ENCODE data around the gene DENND5B.
A peak's percentile ranks its signal among the peaks of the same experiment; 100 is the strongest.
"Not testable (repeated sequence)": the region's sequence is repeated elsewhere in the genome, so short reads cannot be mapped to it uniquely, and the experiment has no call there.

Gene DENND5B

DNA sequence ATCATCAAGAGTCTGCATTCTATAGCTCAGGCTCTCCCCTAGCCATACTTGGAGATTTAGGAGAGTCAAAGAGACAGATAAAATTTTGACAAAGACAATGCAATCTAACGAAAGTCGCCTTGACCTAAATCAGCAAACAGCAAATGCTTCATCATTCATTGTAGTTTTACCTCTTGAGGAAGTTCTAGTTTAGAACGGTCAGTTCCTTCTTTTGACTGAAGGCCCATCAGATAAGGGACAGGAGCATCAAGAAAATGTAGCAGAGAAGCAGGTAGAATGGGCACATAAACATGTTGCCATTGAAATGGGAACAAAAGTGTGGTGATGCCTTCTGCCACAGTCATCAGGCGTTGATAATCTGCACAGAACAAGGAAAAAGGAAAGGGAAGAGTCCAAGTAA lies 130.9 kb downstream of the DENND5B start:
- DNase-seq = no peak

DNA sequence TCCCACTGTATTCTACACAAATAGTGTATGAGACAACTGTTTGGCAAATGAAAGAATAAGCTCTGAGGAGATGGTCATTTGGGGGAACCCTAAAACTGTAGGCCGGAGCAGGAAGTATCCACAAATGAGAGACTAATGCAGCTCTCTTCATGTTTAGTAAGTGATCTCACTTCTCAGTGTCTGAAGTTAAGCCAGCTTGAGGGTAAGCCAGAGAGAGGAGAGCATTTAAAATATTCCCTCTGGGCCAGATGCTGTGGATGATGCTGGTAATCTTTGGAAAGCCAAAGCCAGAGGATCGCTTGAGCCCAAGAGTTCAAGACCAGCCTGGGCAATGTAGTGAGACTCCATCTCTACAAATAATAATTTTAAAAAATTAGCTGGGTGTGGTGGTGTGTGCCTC lies 134.4 kb downstream of the DENND5B start:
- no peak for DNase-seq

DNA sequence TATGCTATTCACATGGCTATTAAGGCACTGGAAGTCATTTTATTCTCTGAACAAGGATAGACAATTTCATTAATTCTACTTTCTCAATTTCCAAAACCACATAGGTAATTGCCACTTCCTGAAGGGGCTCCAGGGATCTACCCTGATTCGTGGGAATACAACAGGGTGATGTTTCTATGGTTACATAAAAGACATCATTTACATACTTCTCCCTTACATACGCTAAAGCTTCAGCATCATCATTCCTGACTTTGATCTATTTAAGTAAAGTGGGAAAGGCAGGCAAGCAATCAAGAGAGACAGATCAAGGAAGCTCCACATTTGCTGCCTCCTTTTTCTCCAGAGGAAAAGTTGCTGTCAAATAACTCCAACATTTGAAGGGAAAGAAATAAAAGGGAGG lies 146.2 kb downstream of the DENND5B start:
- DNase-seq = no peak

DNA sequence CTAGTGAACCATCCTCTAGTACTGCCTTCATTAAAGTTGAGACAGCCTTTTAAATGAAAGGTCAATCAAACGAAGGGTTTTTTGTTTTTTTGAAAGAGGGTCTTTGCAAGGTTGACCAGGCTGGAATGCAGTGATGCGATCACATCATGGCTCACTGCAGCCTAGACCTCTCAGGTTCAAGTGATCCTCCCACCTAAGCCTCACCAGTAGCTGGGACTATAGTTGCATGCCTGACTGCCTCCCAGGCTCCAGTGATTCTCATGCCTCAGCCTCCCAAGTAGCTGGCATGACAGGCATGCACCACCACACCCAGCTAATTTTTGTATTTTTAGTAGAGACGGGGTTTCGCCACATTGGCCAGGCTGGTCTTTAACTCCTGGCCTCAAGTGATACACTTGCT lies 150.3 kb downstream of the DENND5B start:
- no peak for DNase-seq

DNA sequence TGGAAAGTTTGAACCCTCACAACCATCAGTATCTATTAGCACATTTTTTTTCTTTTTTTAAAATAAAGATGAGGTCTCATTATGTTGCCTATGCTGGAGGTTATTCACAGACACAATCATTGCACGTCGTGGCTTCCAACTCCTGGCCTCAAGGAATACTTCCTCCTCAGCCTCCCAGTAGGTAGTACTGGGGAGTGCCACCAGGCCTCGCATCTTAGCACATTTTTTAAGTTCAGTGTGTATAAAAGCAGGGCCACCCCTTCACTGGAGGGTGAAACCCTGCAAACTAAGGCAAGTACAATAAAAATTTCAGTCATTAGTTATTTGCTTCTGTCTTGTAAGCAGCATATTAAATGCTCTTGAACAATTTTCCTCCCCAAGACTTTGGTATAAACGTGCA lies 150.8 kb downstream of the DENND5B start:
- DNase-seq = no peak

DNA sequence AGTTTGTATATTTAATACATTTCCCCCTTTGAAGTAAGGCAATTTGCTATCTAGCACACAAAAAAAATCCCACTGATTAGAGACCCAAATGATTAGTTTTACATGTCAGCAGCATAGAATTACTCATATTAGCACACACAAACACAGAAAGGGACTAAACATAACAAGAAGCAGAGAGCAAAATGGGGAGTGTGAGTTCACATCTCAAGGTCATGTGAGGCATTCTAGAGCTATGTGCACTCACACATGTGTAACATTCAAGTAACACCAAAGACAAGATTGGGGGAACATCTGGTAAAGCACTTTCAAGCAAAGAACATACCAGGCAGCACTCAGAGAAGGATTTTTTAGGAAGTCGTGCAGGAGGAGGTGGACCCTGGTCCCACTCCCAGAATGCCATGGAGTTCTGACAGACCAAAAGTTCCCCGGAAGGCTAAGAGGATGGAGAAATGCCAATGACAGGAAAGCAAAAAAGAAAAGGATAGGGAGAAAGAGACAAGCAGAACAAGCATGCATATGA lies 159.2 kb downstream of the DENND5B start:
- no peak for DNase-seq

DNA sequence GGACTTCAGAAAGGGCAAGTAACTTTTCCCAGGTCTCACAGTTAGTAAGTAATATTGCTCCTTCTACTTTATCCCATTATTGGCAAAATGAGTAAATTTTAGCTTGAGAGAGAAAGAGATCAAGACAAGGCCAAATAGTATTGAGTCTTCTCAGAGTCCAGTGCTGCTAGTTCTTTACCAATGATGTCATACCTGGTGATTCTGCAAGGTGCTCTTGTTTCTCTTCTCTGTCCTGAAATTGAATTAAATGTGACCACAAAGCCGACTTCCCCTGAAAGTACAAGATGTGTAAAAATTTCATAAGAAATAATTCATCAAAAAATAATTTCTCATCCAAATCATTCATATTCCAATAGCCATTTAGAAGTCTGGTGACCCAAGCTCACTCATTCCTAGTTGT lies 167.5 kb downstream of the DENND5B start:
- DNase-seq = no peak

DNA sequence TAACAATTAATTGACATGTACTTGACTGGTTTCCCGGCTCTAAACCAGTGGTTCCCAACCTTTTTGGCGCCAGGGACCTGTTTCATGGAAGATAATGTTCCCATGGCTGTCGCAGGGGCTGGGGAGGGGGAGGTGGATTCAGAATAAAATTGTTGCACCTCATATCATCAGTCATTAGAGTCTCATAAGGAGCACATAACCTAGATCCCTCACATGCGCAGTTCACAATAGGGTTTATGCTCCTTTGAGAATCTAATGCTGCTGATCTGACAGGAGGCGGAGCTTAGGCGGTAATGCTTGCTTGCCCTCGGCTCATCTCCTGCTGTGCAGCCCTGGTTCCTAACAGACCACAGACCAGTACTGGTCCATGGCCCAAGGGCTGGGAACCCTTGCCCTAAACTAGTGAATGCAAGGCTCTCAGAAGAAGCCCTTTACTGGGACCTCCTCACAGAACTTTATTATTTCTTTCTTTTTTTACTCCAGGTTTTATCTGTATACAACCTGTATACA lies 178.6 kb downstream of the DENND5B start:
- DNase-seq = no peak

DNA sequence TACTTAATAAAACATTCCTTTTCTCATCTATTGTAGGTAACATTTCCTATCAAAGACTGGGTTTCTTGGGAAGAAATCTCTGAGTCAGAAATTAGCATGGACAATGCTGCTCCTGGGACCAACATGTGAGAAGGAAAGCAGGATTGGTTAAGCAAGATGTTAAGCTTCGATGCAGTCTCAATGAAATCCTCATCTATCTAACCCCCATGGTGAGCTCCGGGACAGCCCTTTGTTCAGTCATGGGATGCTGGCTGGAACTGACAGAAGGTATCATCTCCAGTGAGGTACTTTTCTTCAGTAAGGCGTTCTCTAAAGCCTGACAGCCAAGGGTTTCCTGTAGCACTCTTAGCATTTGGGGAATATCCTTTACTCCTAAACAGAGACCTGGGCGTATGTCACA lies 182.2 kb downstream of the DENND5B start:
- DNase-seq = no peak

DNA sequence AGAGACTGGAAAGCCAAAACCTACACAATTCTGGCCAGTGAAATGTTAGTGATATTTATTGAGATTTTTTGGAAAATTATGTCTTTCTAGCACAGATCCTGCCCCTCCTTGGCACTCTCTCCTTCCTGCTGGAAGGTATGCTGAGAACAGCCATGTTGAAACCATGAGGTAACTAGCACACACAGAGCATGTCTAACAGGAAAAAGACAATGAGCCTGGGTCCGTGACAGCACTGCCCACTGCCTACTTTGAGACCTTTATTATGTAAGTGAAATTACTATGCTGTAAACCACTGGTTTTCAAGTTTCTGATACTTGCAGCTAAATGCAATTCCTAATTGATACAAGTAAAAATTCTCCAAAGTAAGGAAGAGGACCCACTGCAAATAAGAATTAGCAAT lies 183.4 kb downstream of the DENND5B start:
- DNase-seq = no peak

DNA sequence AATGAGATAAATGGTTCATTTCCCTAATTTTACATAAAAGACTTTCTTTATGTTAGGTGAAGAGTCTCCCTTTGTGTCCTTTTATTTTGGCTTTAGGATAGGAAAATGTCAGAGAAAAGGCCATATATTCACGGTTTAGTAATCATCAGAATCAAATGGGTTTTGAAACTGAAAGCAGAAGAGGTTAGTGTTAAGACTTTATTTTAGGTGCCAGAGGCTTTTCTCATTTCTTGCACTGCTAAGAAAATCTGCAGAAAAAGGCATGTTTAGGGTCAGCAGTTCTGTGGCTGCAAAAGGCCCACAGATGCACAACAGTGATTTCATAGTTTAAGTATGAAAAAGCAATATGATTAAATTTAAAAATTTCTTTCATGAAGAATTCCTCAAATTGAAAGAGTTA lies 184.6 kb downstream of the DENND5B start:
- no peak for DNase-seq

DNA sequence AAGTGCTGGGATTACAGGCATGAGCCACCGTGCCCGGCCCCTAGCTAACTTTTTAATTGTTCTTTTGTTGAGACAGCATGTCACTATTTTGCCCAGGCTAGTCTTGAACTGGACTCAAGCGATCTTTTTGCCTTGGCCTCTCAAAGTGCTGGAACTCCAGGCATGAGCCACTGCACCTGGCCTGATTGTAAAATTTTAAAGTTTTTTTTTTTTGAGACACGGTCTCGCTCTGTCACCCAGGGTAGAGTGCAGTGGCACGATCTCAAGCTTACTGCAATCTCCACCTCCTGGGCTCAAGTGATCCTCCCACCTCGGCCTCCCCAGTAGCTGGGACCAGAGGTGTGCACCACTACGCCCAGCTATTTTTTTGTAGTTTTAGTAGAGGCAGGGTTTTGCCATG lies 185.9 kb downstream of the DENND5B start:
- DNase-seq = no peak

DNA sequence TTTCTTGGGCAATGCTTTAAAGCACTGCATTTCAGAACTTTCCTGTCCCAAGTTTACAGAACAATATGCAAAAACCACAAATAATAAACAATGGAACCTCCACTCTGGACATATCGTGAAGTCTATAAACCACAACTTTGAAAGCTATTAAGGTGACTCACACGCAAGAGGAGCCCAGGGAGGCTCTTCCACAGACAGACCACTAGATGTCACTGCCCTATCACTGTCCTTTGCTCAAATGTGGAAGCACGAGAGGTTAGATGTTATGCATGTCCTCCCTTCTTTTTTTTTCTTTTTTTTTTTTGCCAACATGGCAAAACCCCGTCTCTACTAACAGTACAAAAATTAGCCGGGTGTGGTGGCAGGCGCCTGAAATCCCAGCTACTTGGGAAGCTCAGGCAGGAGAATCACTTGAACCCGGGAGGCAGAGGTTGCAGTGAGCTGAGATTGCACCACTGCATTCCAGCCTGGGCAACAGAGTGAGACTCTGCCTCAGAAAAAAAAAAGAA lies 187.8 kb downstream of the DENND5B start:
- peak; percentile 67 to 91 (median 74) for DNase-seq

DNA sequence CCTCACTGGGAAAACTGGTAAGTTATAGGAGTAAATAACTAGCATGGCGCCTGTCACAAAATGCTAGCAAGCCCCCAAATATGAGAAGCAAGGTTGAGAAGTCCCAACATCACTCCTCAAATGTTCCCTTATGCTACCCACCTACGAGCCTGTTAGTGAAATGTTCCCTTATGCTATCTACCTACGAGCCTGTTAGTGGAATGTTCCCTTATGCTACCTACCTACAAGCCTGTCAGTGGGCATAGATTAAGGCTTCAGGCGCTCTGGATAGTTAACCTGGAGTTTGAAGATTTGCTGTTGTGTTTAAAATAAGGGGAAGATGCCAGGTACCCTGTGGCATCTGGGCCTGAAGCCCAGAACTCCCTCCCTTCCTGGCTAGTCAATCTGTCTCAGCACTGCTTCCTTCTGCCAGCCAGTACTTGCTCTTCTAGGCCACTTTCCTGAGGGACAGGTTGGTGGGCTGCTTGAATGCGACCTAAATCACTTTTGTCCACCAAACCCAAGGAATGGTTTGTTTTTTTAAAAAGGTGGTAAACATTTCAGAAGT lies 197.9 kb downstream of the DENND5B start:
- no peak for DNase-seq

DNA sequence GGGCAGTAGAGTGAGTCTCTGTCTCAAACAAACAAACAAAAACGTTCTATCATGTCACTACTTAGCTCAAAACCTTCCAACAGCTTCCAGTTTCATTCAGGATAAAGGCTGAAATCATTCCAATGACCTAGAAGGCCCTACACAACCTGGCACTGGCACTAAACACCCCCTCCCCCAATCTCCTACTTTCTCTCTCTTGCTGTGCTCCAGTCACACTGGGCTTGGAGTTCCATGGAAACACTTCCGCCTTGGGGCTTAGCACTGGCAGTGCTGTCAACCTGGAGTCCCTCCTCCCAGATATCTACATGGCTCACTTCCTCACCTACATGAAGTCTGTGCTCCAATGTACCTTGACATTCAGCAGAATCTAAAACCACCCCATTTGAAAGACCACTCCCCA lies 199.9 kb downstream of the DENND5B start:
- no peak for DNase-seq

DNA sequence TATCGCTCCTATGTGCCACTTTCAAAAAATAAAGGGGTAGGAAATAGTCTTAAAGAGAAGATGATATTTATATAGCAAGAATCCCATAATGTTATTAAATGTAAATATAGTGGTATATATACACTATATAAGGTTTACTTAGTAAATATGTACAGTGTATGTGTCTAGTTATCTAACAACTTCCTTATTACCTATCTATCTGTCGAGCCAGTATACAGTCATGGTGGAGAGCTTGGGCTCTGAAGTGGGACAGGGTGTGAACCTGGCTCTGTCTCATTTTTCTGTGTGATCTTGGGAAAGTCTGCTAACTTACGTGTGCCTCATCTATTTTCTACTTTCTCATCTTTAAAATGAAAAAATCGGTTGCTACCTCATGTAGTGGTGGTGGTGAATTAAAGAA lies 202.2 kb downstream of the DENND5B start:
- DNase-seq = no peak

DNA sequence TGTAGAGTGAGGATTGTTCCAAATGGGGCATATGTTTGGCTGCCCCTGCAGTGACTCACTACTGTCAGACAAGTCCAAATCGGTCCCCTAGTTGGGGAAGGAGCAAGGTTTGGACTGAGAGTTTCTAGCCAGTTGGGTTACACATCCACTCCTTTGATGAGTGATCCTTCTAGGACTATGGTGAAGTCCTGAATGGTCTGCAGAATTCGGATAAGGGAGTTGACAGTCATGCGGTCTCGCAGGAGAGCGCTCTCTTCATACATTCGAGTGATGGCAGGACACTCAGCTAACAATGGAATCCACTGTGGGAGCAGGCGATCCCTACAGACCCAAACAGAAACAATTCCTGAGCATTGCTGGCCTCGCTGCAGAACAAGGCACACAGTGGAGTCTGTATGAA lies 203.5 kb downstream of the DENND5B start:
- DNase-seq = no peak

DNA sequence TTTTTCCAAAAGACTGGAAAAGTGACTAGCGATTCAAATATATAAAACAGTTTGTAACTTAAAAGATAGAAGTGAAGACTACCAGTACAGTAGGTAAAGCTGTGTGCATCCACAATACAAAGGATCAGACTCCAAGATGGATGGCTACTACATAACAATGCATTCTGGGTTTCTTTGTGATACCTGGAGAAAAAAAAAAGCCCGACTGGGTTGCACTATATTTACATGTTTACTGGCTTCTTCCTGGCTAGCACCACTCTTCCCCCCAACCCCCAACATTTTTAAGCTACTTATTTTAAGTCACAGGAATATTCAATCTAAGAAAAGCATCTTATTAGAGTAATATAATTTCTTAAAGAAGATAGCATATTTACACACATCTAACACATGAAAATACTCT lies 203.9 kb downstream of the DENND5B start:
- DNase-seq = no peak

DNA sequence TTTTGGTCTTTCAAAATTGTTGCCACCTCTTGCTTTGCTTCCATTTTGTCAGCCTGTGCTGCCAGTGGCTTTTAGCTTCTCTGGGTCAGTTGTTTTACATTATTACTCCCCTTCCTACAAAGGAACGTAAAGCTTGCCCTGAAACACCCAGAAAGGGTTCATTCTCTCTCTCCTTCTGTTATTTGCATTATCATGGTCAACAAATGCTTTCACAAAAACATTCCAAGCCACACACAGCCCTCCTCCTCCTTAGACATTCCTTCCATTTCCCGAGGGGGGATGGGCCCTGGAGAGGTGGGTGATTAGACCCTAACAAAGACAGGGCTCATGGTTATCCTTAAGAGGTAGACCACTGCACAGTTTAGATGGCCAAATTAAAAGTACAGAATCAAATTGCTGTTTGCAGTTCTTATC lies 204.6 kb downstream of the DENND5B start:
- DNase-seq = no peak

DNA sequence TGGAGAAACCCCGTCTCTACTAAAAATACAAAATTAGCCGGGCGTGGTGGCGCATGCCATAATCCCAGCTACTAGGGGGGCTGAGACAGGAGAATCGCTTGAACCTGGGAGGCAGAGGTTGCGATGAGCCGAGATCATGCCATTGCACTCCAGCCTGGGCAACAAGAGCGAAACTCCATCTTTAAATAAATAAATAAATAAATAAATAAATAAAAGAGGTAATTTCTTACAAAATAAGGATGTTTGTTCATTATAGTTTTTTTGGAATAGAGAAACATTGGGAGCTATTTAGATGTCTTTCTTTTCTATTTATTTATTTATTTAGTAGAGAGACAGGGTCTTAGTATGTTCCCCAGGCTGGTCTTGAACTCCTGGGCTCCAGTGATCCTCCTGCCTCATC lies 213.7 kb downstream of the DENND5B start:
- not testable (repeated sequence) for DNase-seq

DNA sequence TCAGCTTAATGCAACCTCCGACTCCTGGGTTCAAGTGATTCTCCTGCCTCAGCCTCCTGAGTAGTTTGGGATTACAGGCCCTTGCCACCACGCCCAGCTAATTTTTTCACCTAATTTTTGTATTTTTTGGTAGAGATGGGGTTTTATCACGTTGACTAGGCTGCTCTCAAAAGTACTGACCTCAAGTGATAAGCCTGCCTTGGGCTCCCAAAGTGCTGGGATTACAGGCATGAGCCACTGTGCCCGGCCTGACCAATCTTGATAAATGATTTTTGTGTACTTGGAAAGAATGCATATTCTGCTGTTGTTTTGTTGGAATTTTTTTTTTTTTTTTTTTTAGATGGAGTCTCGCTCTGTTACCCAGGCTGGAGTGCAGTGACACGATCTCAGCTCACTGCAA lies 215.5 kb downstream of the DENND5B start:
- DNase-seq = not testable (repeated sequence)

DNA sequence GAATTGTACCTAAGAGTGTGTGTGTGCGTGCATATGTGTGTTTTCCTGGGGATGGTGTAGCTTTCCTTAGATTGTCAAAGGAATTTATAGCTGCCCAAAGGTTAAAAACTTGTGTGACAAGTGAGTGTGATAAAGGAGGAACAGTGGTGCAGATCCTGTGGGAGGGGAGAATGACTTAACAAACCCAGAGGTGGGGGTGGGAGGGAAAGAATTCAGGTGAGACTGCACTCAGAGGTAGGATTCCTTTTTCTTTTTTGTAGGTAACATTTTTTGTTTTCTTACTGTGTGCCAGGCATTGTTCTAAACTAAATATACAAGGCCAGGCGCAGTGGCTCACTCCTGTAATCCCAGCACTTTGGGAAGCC lies 219.7 kb downstream of the DENND5B start:
- no peak for DNase-seq

DNA sequence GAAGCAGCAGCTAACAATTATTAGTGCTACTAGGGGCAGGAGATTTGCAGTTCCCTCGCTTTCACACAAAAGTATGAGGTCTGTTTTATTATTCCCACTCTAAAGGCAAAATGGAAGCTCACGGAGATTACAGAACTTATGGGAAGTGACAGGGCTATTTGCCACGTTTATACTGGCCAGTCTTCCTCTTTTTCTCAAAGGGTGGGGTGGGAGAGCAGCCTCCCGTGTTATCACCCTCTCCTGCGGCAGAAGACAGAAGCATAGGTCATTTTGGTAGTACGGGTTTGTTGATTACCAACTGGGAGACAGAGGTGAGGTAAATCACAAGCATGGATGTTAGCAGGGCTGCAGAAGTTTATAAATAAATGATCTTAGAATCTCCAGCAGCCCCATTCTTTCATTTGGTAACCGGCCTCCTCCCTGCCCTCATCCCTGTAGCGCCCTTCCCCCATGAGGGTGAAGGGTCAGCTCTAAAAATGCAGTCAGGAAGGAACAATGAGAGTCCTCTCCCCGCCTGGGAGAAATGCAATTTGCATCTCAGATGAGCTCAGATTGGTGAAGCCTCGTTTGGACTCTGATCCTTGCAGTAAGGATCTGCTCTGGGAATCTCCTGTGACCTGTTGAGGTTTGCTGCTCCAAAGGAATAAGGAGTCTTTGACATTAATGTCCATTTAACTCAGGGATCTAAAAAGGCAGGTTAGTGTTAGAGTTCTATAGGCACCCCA lies 220.2 kb downstream of the DENND5B start:
- peak in 1 of 3 experiments; percentile 21 for DNase-seq

DNA sequence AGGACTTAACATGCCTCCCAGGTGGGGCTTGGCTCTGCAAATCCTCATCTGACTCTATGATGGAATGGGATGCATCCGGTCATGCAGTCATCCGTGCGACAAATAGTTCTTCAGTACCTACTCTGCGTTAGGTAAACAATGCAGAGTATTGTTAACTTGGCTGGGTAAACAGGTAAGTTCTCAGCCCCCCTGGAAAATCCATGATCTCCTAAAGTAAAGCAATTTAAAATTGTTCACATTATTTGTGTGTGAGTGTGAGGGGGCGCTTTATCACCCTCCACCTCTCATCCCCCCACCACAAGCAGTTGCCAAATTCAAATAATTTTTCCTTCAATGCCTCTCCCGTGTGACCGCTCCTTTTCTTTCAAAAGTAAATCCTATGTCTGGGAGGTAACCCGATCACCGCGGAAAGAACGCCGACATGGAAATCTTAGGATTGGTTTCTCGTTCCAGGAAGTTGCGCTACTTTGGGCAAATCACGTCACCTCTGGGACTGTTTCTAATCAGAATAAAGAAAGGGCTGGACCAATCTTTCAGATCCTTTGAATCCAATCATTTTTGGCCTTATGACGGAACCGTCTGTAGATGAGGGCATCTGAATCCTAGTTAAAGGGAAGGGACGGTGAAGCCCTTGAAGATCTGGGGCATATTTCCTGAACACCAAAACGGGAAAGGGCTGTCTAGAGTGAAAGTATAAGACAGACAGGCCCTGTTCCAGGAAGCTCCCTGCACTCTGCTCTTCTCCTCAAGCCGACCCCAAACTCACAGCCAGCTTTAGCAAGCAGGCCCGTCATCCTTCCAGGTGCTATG lies 221.0 kb downstream of the DENND5B start:
- peak in 1 of 3 experiments; percentile 54 for DNase-seq
